ENCODE data around the gene MAML2.

DNA sequence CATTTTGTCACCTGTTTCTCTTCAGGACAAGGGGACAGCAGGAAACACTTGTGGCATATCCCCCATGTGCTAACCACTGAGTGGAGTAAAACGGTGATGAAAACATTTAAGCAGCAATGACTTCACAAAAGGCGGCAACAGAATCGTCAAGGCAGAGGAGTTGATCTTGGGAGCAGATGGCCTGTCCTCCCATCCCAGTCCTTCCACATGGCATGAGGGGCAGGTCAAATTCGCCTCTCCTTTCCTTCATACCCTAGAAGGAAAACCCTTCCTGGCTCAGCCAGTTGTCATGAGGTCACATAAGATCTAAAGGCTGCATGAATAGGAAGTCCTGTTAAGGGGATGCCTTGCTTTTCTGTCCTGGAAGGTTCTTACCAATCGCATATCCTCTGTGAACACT, 169.1 kb downstream of the MAML2 start:
- TF ChIP-seq, protein P1, sequence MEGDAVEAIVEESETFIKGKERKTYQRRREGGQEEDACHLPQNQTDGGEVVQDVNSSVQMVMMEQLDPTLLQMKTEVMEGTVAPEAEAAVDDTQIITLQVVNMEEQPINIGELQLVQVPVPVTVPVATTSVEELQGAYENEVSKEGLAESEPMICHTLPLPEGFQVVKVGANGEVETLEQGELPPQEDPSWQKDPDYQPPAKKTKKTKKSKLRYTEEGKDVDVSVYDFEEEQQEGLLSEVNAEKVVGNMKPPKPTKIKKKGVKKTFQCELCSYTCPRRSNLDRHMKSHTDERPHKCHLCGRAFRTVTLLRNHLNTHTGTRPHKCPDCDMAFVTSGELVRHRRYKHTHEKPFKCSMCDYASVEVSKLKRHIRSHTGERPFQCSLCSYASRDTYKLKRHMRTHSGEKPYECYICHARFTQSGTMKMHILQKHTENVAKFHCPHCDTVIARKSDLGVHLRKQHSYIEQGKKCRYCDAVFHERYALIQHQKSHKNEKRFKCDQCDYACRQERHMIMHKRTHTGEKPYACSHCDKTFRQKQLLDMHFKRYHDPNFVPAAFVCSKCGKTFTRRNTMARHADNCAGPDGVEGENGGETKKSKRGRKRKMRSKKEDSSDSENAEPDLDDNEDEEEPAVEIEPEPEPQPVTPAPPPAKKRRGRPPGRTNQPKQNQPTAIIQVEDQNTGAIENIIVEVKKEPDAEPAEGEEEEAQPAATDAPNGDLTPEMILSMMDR (conservative IDR thresholded peaks at IDR 0.05) = no peak
- no peak for TF ChIP-seq EZH2 (IDR thresholded peaks at IDR 0.05; ENCODE audit: low read depth)

Data from PC-9 (cell line).